PFSK-1 (cell line): ENCODE data around the gene LETMD1.

ENCODE experiments used
- FOXP2 ChIP-seq: optimal IDR thresholded peaks from 2 replicates; pipeline ENCODE3; 2011; ENCODE audit warnings: borderline replicate concordance, control low read depth, inconsistent platforms; ENCODE audit not compliant: insufficient read depth; ENCODE audit errors: extremely low read length, extremely low read depth
- POLR2AphosphoS5 ChIP-seq: IDR thresholded peaks from 2 replicates; pipeline ENCODE4 v1.6.1; 2012; ENCODE audit warnings: low read depth, mild to moderate bottlenecking, control low read depth, low read length, moderate library complexity
- SIN3A ChIP-seq: IDR thresholded peaks from 2 replicates; pipeline ENCODE4 v1.6.1; 2012; ENCODE audit warnings: mild to moderate bottlenecking, low read length, moderate library complexity, borderline replicate concordance; ENCODE audit not compliant: insufficient read depth
- TAF1 ChIP-seq: IDR thresholded peaks from 2 replicates; pipeline ENCODE4 v1.6.1; 2012; ENCODE audit warnings: low read length, control low read depth, borderline replicate concordance; ENCODE audit not compliant: insufficient read depth

DNA sequence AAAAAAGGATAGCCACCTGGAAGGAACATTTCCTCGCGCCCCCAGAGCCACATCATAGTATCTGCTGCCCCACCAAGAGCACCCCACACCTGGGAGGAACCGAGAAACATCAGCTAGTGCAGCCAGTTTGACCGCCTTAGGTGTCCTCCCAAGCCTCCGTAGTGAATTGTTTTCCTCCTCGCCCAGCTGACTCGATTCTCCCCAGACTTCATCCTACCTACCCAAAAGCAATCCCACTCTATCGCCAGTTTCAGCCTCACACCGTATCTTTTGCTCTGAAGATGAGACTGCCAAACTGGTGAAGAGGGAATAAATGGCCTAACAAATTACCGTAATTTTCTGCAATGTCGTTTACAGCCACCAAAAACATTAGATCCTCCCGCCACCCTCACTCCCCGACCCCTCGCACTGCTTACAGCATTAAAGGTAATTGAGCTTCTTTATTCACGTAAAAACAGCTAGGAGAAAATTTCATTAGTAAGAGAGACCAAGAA is 20.7 kb upstream of the LETMD1 start:
- TF ChIP-seq SIN3A: no peak
- TF ChIP-seq TAF1: no peak
- no peak for TF ChIP-seq POLR2AphosphoS5
- no peak for TF ChIP-seq FOXP2
